ENCODE results near the gene CHML. TPM values are rescaled to one million over a fixed set of nuclear protein-coding genes. Genes with fewer than 3 reads are reported as not detected.

CHML gene
- total RNA-seq, 1 donor from 2014 or later, result 14.2 TPM

GRCh38 chr1:241611736-241612135, 28.4 kb downstream of the CHML start:
- H3K4me1 Mint-ChIP-seq (ENCODE audit: unreplicated experiment), result peaks cover 44% of the 10 kb centered on the region

GRCh38 chr1:241611063-241611462, 29.1 kb downstream of the CHML start:
- Mint-ChIP-seq H3K27ac (ENCODE audit: unreplicated experiment) (no peak overlapping the region), H3K27me3 (ENCODE audit: unreplicated experiment) (no peaks in the 10 kb centered on the region), H3K36me3 (ENCODE audit: unreplicated experiment) (no peaks in the 10 kb centered on the region), H3K4me3 (ENCODE audit: unreplicated experiment) (no peak overlapping the region), H3K9me3 (ENCODE audit: unreplicated experiment) (no peaks in the 10 kb centered on the region), H3K4me1 (ENCODE audit: unreplicated experiment) (peaks cover 47% of the 10 kb centered on the region)
- peak; percentile 71 for TF ChIP-seq CTCF (IDR thresholded peaks at IDR 0.05)
- no peak for DNase-seq (ENCODE audit: extremely low spot score, unreplicated experiment)

More at GRCh38 chr1:241611736-241612135, 28.4 kb downstream of the CHML start:
- H3K9me3 Mint-ChIP-seq (ENCODE audit: unreplicated experiment), result no peaks in the 10 kb centered on the region
- H3K36me3 Mint-ChIP-seq (ENCODE audit: unreplicated experiment), result no peaks in the 10 kb centered on the region
- no peak for DNase-seq (ENCODE audit: extremely low spot score, unreplicated experiment)
- no peaks in the 10 kb centered on the region for H3K27me3 Mint-ChIP-seq (ENCODE audit: unreplicated experiment)
- no peak overlapping the region for H3K4me3 Mint-ChIP-seq (ENCODE audit: unreplicated experiment)
- no peak for TF ChIP-seq CTCF (IDR thresholded peaks at IDR 0.05)
- no peak overlapping the region for H3K27ac Mint-ChIP-seq (ENCODE audit: unreplicated experiment)

- H3K27ac Mint-ChIP-seq (ENCODE audit: unreplicated experiment), result no peak overlapping the region
- no peak overlapping the region for H3K4me3 Mint-ChIP-seq (ENCODE audit: unreplicated experiment)
- no peaks in the 10 kb centered on the region for H3K9me3 Mint-ChIP-seq (ENCODE audit: unreplicated experiment)
- DNase-seq (ENCODE audit: extremely low spot score, unreplicated experiment), result no peak
- H3K27me3 Mint-ChIP-seq (ENCODE audit: unreplicated experiment), result no peaks in the 10 kb centered on the region
- H3K36me3 Mint-ChIP-seq (ENCODE audit: unreplicated experiment), result no peaks in the 10 kb centered on the region
- TF ChIP-seq CTCF (IDR thresholded peaks at IDR 0.05), result no peak
- H3K4me1 Mint-ChIP-seq (ENCODE audit: unreplicated experiment), result peaks cover 47% of the 10 kb centered on the region
Measured at GRCh38 chr1:241610056-241610815, 29.9 kb downstream of the CHML start.

GRCh38 chr1:241608379-241609033, 31.7 kb downstream of the CHML start:
- Mint-ChIP-seq H3K27ac (ENCODE audit: unreplicated experiment) (no peak overlapping the region), H3K9me3 (ENCODE audit: unreplicated experiment) (no peaks in the 10 kb centered on the region), H3K27me3 (ENCODE audit: unreplicated experiment) (no peaks in the 10 kb centered on the region), H3K36me3 (ENCODE audit: unreplicated experiment) (no peaks in the 10 kb centered on the region), H3K4me1 (ENCODE audit: unreplicated experiment) (peaks cover 49% of the 10 kb centered on the region), H3K4me3 (ENCODE audit: unreplicated experiment) (no peak overlapping the region)
- no peak for DNase-seq (ENCODE audit: extremely low spot score, unreplicated experiment)
- TF ChIP-seq CTCF (IDR thresholded peaks at IDR 0.05), result no peak

- no peak for TF ChIP-seq CTCF (IDR thresholded peaks at IDR 0.05)
- H3K9me3 Mint-ChIP-seq (ENCODE audit: unreplicated experiment), result no peaks in the 10 kb centered on the region
Measured at GRCh38 chr1:241607497-241607896, 32.7 kb downstream of the CHML start.

More at GRCh38 chr1:241607497-241607896, 32.7 kb downstream of the CHML start:
- no peaks in the 10 kb centered on the region for H3K27me3 Mint-ChIP-seq (ENCODE audit: unreplicated experiment)
- no peak for DNase-seq (ENCODE audit: extremely low spot score, unreplicated experiment)
- peaks cover 54% of the 10 kb centered on the region for H3K4me1 Mint-ChIP-seq (ENCODE audit: unreplicated experiment)
- no peak overlapping the region for H3K27ac Mint-ChIP-seq (ENCODE audit: unreplicated experiment)
- H3K4me3 Mint-ChIP-seq (ENCODE audit: unreplicated experiment), result no peak overlapping the region
- no peaks in the 10 kb centered on the region for H3K36me3 Mint-ChIP-seq (ENCODE audit: unreplicated experiment)
